ENCODE data around the gene UBAC1.
"Not testable (repeated sequence)": the region's sequence is repeated elsewhere in the genome, so short reads cannot be mapped to it uniquely, and the experiment has no call there.

UBAC1 gene

GRCh38 chr9:135923508-135923907 is 37.7 kb downstream of the UBAC1 start:
- no peak for DNase-seq (ENCODE audit: extremely low read depth in 1 of 2, low read depth in 1 of 2)

- DNase-seq (ENCODE audit: extremely low read depth in 1 of 2, low read depth in 1 of 2): no peak
Measured at GRCh38 chr9:135921749-135922310, 39.3 kb downstream of the UBAC1 start.

- no peak for DNase-seq (ENCODE audit: extremely low read depth in 1 of 2, low read depth in 1 of 2)
Measured at GRCh38 chr9:135920973-135921585, 40.1 kb downstream of the UBAC1 start.

- DNase-seq (ENCODE audit: extremely low read depth in 1 of 2, low read depth in 1 of 2): no peak
Measured at GRCh38 chr9:135920256-135920930, 40.8 kb downstream of the UBAC1 start.

GRCh38 chr9:135919318-135919890 is 41.8 kb downstream of the UBAC1 start:
- no peak for DNase-seq (ENCODE audit: extremely low read depth in 1 of 2, low read depth in 1 of 2)

GRCh38 chr9:135916227-135916626 is 44.9 kb downstream of the UBAC1 start:
- DNase-seq (ENCODE audit: extremely low read depth in 1 of 2, low read depth in 1 of 2): not testable (repeated sequence)

- no peak for DNase-seq (ENCODE audit: extremely low read depth in 1 of 2, low read depth in 1 of 2)
Measured at GRCh38 chr9:135914921-135915320, 46.3 kb downstream of the UBAC1 start.

GRCh38 chr9:135911233-135911632 is 49.9 kb downstream of the UBAC1 start:
- not testable (repeated sequence) for DNase-seq (ENCODE audit: extremely low read depth in 1 of 2, low read depth in 1 of 2)

- DNase-seq (ENCODE audit: extremely low read depth in 1 of 2, low read depth in 1 of 2): no peak
Measured at GRCh38 chr9:135910757-135911156, 50.4 kb downstream of the UBAC1 start.

- no peak for DNase-seq (ENCODE audit: extremely low read depth in 1 of 2, low read depth in 1 of 2)
Measured at GRCh38 chr9:135910216-135910615, 51.0 kb downstream of the UBAC1 start.

- DNase-seq (ENCODE audit: extremely low read depth in 1 of 2, low read depth in 1 of 2): no peak
Measured at GRCh38 chr9:135909371-135909770, 51.8 kb downstream of the UBAC1 start.

GRCh38 chr9:135908754-135909204 is 52.4 kb downstream of the UBAC1 start:
- no peak for DNase-seq (ENCODE audit: extremely low read depth in 1 of 2, low read depth in 1 of 2)

- no peak for DNase-seq (ENCODE audit: extremely low read depth in 1 of 2, low read depth in 1 of 2)
Measured at GRCh38 chr9:135908093-135908753, 53.0 kb downstream of the UBAC1 start.

- DNase-seq (ENCODE audit: extremely low read depth in 1 of 2, low read depth in 1 of 2): peak; percentile 86 to 95
Measured at GRCh38 chr9:135907431-135908092, 53.6 kb downstream of the UBAC1 start, which contains the start of gene CAMSAP1. Gene CAMSAP1, minus strand, starts transcription at chr9:135907546. Its CDS starts 387 bp downstream, at chr9:135907159.

GRCh38 chr9:135907006-135907430 is 54.2 kb downstream of the UBAC1 start:
- no peak for DNase-seq (ENCODE audit: extremely low read depth in 1 of 2, low read depth in 1 of 2)

- no peak for DNase-seq (ENCODE audit: extremely low read depth in 1 of 2, low read depth in 1 of 2)
Measured at GRCh38 chr9:135906291-135907005, 54.7 kb downstream of the UBAC1 start.

GRCh38 chr9:135905380-135906258 is 55.6 kb downstream of the UBAC1 start:
- DNase-seq (ENCODE audit: extremely low read depth in 1 of 2, low read depth in 1 of 2): peak in 1 of 2 donors; percentile 14

- no peak for DNase-seq (ENCODE audit: extremely low read depth in 1 of 2, low read depth in 1 of 2)
Measured at GRCh38 chr9:135903786-135904520, 57.2 kb downstream of the UBAC1 start.

GRCh38 chr9:135903358-135903656 is 57.9 kb downstream of the UBAC1 start:
- no peak for DNase-seq (ENCODE audit: extremely low read depth in 1 of 2, low read depth in 1 of 2)
